Neural crest cell (in vitro differentiated cells): ENCODE data around the gene CD59. TPM values are rescaled to one million over a fixed set of nuclear protein-coding genes. Genes with fewer than 3 reads are reported as not detected.

ENCODE experiments used
- DNase-seq: peaks from one replicate; pipeline ENCODE4 v3.0.0; 2021; ENCODE audit warnings: low read depth, mixed read lengths, low spot score
- H3K27ac Mint-ChIP-seq: one replicate; pipeline ENCODE4 v1.8.0; 2021; ENCODE audit warnings: mild to moderate bottlenecking, mixed read lengths; ENCODE audit not compliant: unreplicated experiment
- H3K27me3 Mint-ChIP-seq: 2 replicates; pipeline ENCODE4 v1.8.0; 2021; ENCODE audit warnings: low read depth, mild to moderate bottlenecking, mixed read lengths
- H3K36me3 Mint-ChIP-seq: 2 replicates; pipeline ENCODE4 v1.8.0; 2021; ENCODE audit warnings: low read depth, mild to moderate bottlenecking, mixed read lengths
- H3K4me1 Mint-ChIP-seq: 2 replicates; pipeline ENCODE4 v1.8.0; 2021; ENCODE audit warnings: mixed read lengths
- H3K4me3 Mint-ChIP-seq: one replicate; pipeline ENCODE4 v1.8.0; 2021; ENCODE audit warnings: mild to moderate bottlenecking, mixed read lengths
- H3K9me3 Mint-ChIP-seq: 2 replicates; pipeline ENCODE4 v1.8.0; 2021; ENCODE audit warnings: mixed read lengths
- total RNA-seq: library from RNA; stranded (reverse); gene quantifications from 2 replicates; pipeline ENCODE4 v1.2.1, GENCODE V29; 2021
- TF ChIP-seq, protein P1 (sequence below): fragments of 200-600 bp; sonication (generic); conservative IDR thresholded peaks from 2 replicates; pipeline ENCODE4 v1.5.0; 2021; ENCODE audit warnings: antibody characterized with exemption, mild to moderate bottlenecking

Gene CD59
- total RNA-seq, 1 donor from 2014 or later: 86.3 TPM

DNA sequence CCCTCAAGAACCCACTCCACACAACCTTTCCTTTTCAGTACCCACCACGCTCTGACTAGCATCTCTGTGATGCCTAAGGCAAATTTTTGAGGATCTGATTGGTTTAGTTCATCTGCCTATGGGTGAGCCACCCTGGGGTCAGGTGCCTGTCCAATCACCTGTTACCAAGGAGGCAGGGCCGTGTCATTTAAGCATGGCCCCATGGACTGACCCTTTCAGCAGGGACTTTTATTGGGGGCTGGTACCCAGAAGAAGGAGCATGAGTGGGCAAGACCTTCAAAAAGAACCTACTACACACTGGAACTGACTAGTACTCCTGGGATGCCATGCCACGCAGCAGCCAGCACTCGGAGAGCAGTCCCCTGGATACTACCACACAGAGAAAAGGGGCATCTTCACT is 64.0 kb downstream of the CD59 start:
- no peak overlapping the region for H3K27ac Mint-ChIP-seq
- peaks cover 33% of the 10 kb centered on the region for H3K4me1 Mint-ChIP-seq
- peaks cover 1% of the 10 kb centered on the region for H3K27me3 Mint-ChIP-seq
- peaks cover 5% of the 10 kb centered on the region for H3K36me3 Mint-ChIP-seq
- TF ChIP-seq, protein P1, sequence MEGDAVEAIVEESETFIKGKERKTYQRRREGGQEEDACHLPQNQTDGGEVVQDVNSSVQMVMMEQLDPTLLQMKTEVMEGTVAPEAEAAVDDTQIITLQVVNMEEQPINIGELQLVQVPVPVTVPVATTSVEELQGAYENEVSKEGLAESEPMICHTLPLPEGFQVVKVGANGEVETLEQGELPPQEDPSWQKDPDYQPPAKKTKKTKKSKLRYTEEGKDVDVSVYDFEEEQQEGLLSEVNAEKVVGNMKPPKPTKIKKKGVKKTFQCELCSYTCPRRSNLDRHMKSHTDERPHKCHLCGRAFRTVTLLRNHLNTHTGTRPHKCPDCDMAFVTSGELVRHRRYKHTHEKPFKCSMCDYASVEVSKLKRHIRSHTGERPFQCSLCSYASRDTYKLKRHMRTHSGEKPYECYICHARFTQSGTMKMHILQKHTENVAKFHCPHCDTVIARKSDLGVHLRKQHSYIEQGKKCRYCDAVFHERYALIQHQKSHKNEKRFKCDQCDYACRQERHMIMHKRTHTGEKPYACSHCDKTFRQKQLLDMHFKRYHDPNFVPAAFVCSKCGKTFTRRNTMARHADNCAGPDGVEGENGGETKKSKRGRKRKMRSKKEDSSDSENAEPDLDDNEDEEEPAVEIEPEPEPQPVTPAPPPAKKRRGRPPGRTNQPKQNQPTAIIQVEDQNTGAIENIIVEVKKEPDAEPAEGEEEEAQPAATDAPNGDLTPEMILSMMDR: no peak
- no peak overlapping the region for H3K4me3 Mint-ChIP-seq
- DNase-seq: no peak
- peaks cover 1% of the 10 kb centered on the region for H3K9me3 Mint-ChIP-seq

DNA sequence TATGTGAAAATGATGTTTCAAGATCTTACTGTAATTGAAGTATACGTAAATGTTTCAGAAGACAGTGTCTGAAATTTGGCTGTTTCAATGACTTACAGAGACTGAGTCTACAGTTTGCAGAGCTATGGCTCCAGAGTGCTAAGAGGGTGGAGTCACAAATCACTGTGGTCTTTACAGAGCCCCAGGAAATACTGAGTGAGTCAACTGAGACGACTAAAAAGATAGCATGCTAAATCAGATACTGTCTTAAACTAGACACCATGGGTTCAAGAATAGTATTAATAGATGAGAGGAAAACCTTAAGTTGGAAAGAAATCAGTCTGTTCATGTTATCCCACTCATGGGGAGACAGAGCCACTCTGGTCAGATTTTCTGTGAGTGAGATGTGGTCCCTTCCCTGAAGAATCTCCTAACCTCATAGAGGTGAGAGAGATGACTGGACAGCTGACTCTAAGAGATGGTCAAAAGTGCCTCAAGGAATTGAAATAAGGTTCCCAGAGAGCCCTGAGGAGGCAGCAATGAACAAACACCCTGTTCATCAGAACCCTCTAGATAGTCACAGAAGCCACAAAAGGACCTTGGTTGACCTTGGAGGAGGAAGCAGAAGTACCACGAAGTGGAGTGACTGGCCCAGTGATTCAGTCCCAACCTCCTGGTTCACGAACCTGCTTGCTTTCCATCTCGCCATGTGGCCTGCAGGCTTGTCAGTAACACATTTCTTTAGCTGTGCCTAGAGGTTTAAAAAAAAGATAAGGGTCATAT is 65.8 kb downstream of the CD59 start:
- H3K27me3 Mint-ChIP-seq: no peaks in the 10 kb centered on the region
- H3K27ac Mint-ChIP-seq: peak overlapping the region; percentile 5

DNA sequence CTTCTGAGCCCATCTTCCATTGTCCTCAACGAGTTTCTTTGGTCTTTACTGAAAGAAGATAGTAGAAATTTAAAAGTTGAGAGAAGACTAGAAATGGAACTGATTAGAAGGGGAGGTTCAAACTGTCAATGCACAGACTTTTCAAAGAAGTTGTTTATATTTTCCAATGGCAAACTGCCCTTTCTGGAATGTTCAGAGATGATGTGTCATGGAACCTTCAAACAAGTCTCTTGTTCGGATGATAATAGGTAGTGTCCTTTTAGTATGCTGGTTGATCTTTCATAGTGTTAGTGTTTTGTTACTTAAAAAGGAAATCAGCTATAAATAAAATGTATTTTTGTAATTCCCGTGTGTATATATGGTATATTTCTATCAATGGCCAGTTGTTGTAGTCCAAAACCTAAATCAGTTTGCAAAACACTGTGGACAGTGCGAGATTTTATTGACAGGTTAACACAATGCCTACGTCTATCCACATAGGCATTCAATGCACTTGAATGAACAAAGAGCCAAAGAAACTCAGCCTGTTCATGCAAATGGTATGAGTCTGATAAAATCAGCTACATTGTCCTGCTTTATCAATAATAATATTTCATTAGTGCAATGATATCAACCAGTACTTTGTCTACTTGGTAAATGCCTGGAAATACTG is 66.5 kb downstream of the CD59 start:
- Mint-ChIP-seq H3K4me3 (no peak overlapping the region), H3K27me3 (no peaks in the 10 kb centered on the region), H3K4me1 (peaks cover 38% of the 10 kb centered on the region), H3K27ac (no peak overlapping the region), H3K9me3 (no peaks in the 10 kb centered on the region), H3K36me3 (peaks cover 7% of the 10 kb centered on the region)
- TF ChIP-seq, protein P1: no peak
- DNase-seq: no peak

More for the DNA sequence above, 65.8 kb downstream of the CD59 start:
- Mint-ChIP-seq H3K4me1 (peaks cover 33% of the 10 kb centered on the region), H3K9me3 (no peaks in the 10 kb centered on the region), H3K36me3 (peaks cover 7% of the 10 kb centered on the region), H3K4me3 (no peak overlapping the region)
- DNase-seq: no peak
- TF ChIP-seq, protein P1: no peak

DNA sequence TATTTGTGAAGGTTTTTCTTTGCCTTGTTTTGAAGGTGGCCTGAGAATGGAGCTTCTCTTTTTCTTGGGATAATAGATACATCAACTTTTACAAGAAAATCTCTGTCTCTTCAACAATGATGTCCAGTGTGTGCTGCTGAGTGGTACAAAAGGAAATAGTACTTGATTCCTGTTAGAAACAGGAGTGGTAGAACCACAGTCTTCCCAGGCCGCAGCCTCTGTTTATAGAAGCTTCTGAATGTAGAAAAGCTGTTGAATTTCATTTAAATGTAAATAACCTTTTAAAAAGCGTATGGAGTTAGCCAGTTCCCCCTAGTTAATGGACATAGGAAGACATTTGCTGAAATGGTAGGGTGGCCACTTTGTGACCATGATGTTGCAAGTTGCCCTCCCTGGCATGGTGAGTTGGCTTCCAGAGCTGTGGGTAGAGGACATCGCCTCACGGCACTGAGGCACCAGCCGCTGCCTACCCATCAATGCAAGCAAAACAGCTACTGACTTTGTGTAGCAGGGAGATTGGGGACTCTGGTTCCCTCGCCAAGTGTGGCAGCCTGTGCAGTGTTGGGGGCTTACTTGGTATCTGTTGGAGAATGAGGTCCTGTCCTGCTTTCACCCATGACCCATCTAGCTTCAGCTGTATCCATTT is 67.1 kb downstream of the CD59 start:
- H3K4me1 Mint-ChIP-seq: peaks cover 43% of the 10 kb centered on the region
- TF ChIP-seq, protein P1: no peak
- no peaks in the 10 kb centered on the region for H3K9me3 Mint-ChIP-seq
- peaks cover 13% of the 10 kb centered on the region for H3K36me3 Mint-ChIP-seq
- H3K4me3 Mint-ChIP-seq: no peak overlapping the region
- no peak overlapping the region for H3K27ac Mint-ChIP-seq
- no peaks in the 10 kb centered on the region for H3K27me3 Mint-ChIP-seq
- no peak for DNase-seq

DNA sequence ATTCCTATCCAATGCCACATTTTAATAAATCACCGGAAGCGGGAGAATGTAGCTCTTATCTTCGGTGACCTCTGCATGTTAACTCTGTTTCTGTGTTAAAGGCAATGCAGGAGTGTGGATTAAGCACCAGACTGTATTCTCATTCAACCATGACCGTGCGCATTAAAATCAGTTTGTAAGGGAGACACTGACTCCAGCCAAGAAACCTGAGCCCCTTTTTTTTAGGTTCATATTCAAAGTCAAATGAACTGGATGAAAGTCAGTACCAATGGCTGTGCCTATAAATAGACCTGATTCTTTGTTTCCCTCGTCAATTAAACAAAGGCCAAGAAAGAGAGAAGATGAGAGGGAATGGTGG is 67.8 kb downstream of the CD59 start:
- H3K4me1 Mint-ChIP-seq: peaks cover 43% of the 10 kb centered on the region
- DNase-seq: no peak
- no peak overlapping the region for H3K27ac Mint-ChIP-seq
- no peaks in the 10 kb centered on the region for H3K27me3 Mint-ChIP-seq
- H3K4me3 Mint-ChIP-seq: no peak overlapping the region
- H3K9me3 Mint-ChIP-seq: no peaks in the 10 kb centered on the region
- TF ChIP-seq, protein P1: no peak
- peaks cover 10% of the 10 kb centered on the region for H3K36me3 Mint-ChIP-seq
